K562 (cell line): ENCODE measurements around the gene MAU2. TPM values are rescaled to one million over a fixed set of nuclear protein-coding genes. Genes with fewer than 3 reads are reported as not detected.
A peak's percentile ranks its signal among the peaks of the same experiment; 100 is the strongest.

Experiments
- ATF1 ChIP-seq, 2 experiments: fragments of 450-650 bp in 1 of 2; IDR thresholded peaks; 2 replicates each; pipeline ENCODE4 v1.6.1; 2016; ENCODE audit warnings: missing compliant biosample characterization in 1 of 2, missing genetic modification characterization in 1 of 2
- DPF2 ChIP-seq: fragments of 450-650 bp; IDR thresholded peaks from 2 replicates; pipeline ENCODE4 v1.6.1; 2016
- ESRRA ChIP-seq: fragments of 450-650 bp; IDR thresholded peaks from 2 replicates; pipeline ENCODE4 v1.6.1; 2014; ENCODE audit warnings: low read depth, mild to moderate bottlenecking, moderate library complexity, borderline replicate concordance
- HMGXB4 ChIP-seq: sonication (generic); formaldehyde crosslinking; IDR thresholded peaks from 2 replicates; pipeline ENCODE4 v1.8.1; 2023; ENCODE audit warnings: mild to moderate bottlenecking, missing genetic modification reagents
- IRF2 ChIP-seq: sonication (generic); formaldehyde crosslinking; IDR thresholded peaks from 2 replicates; pipeline ENCODE4 v1.8.1; 2022; ENCODE audit warnings: mild to moderate bottlenecking, missing genetic modification reagents
- KDM2B ChIP-seq: fragments of 250-450 bp; sonication (Bioruptor Pico); IDR thresholded peaks from 2 replicates; pipeline ENCODE4 v1.8.0; 2021; ENCODE audit warnings: mild to moderate bottlenecking, moderate library complexity
- MAX ChIP-seq: sonication (generic); formaldehyde crosslinking; IDR thresholded peaks from 2 replicates; pipeline ENCODE4 v1.9.0; 2022; ENCODE audit warnings: mild to moderate bottlenecking, missing genetic modification reagents
- MED1 ChIP-seq: sonication (generic); formaldehyde crosslinking; IDR thresholded peaks from 2 replicates; pipeline ENCODE4 v1.8.1; 2023; ENCODE audit warnings: missing genetic modification reagents, borderline replicate concordance
- MGA ChIP-seq: fragments of 450-650 bp; IDR thresholded peaks from 2 replicates; pipeline ENCODE4 v1.6.1; 2016; ENCODE audit warnings: mild to moderate bottlenecking, moderate library complexity
- MNT ChIP-seq, 2 experiments: fragments of 450-650 bp; conservative IDR thresholded peaks; 2 replicates each; pipeline ENCODE4 v1.6.1; 2017; ENCODE audit warnings: mild to moderate bottlenecking in 2 of 2, moderate library complexity in 2 of 2
- PHF20 ChIP-seq: fragments of 450-650 bp; IDR thresholded peaks from 2 replicates; pipeline ENCODE4 v1.6.1; 2018; ENCODE audit not compliant: partially characterized antibody
- ZNF445 ChIP-seq: fragments of 250-450 bp; sonication (Bioruptor Pico); IDR thresholded peaks from 2 replicates; pipeline ENCODE4 v1.4.0; 2020; ENCODE audit warnings: low read depth, mild to moderate bottlenecking, moderate library complexity
- polyA plus RNA-seq, 8 experiments: library from polyadenylated mRNA; depleted of rRNA in 4 of 8; stranded (reverse) in 5 of 8; unstranded in 3 of 8; fragments of >200 nt; fragmentation: Nextera tagmentation in 2 of 8; fragmentation: Illumina TruSeq in 1 of 8; extraction: Ambion mirVana in 2 of 8; extraction: Trizol in 1 of 8; gene quantifications; 2 replicates each; pipeline versions ENCODE4 v1.2.1 to v1.2.3, GENCODE V29; 2011 to 2014; ENCODE audit warnings: inconsistent platforms in 1 of 8, missing spikeins in 1 of 8
- total RNA-seq, 7 experiments: library from RNA; depleted of rRNA in 6 of 7; stranded (reverse); fragments of >200 nt in 6 of 7; fragmentation: Illumina TruSeq in 2 of 7; extraction: Trizol in 2 of 7; gene quantifications; 2 replicates each; pipeline versions ENCODE4 v1.2.1 to v1.2.3, GENCODE V29; 2011 to 2021; ENCODE audit warnings: low replicate concordance in 1 of 7

Gene MAU2
- total and polyA plus RNA-seq, 9 of the 15 experiments (the other 6 are each of a cell fraction or from before 2014, with no cell fraction given), result 1.2 to 48.1 (median 19.4) TPM

GRCh38 chr19:19372656-19373416 lies 52.2 kb downstream of the MAU2 start (continued):
- peak; percentile 66; the same call in 1 of the 2 replicates for TF ChIP-seq MGA
- no peak for TF ChIP-seq ZNF445
- no peak for TF ChIP-seq KDM2B (CRISPR knock-in tag)
- TF ChIP-seq HMGXB4 (CRISPR knock-in tag), result no peak
- no peak for TF ChIP-seq MAX (CRISPR knock-in tag)
- TF ChIP-seq ESRRA, result 0 out of 2 replicates have a peak, but pooled peaks have one; percentile 17
- peak; percentile 77 for TF ChIP-seq PHF20
- no peak for TF ChIP-seq IRF2 (CRISPR knock-in tag)
- no peak for TF ChIP-seq MED1 (CRISPR knock-in tag)
- TF ChIP-seq ATF1 (CRISPR knock-in tag; IDR thresholded peaks at IDR 0.05), result no peak
- TF ChIP-seq ATF1 (tag; IDR thresholded peaks at IDR 0.05), result peak; percentile 40
- peak in 1 of 2 experiments; percentile 46; a peak in 1 of 4 replicates for TF ChIP-seq MNT (conservative IDR thresholded peaks at IDR 0.05)
- 0 out of 2 replicates have a peak, but pooled peaks have one; percentile 37 for TF ChIP-seq DPF2
